Measurements from ENCODE around the gene ZNF429. TPM values are rescaled to one million over a fixed set of nuclear protein-coding genes. Genes with fewer than 3 reads are reported as not detected.
"Not testable (repeated sequence)": the region's sequence is repeated elsewhere in the genome, so short reads cannot be mapped to it uniquely, and the experiment has no call there.

The ZNF429 gene
- total RNA-seq, 1 donor from 2014 or later = 19.3 TPM

DNA sequence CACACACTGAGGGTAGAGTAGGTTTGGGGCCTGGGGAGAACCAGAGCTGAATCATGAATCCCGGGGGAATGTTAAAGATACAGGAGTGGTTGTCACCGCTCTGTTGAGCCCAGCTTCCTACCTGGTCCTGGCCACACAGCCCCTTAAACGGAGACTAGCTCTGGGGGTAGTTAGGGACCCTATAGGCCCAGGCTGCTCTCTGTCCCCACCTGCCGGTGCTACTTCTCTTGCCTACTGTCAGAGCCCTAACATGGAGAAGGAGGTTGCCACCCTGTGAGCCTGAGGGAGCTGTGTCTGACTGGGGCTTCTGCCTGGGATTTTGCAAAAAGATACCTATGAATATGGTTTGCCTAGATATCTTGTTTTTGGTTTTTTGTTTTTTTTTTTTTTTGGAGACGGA is 36.6 kb upstream of the ZNF429 start:
- Histone ChIP-seq H3K4me3 (no peak overlapping the region), H3K9me3 (no peaks in the 10 kb centered on the region), H3K4me1 (no peaks in the 10 kb centered on the region), H3K27me3 (ENCODE audit: low read depth) (peaks cover 6% of the 10 kb centered on the region), H3K36me3 (no peaks in the 10 kb centered on the region), H3K27ac (no peak overlapping the region)
- TF ChIP-seq, protein P1, sequence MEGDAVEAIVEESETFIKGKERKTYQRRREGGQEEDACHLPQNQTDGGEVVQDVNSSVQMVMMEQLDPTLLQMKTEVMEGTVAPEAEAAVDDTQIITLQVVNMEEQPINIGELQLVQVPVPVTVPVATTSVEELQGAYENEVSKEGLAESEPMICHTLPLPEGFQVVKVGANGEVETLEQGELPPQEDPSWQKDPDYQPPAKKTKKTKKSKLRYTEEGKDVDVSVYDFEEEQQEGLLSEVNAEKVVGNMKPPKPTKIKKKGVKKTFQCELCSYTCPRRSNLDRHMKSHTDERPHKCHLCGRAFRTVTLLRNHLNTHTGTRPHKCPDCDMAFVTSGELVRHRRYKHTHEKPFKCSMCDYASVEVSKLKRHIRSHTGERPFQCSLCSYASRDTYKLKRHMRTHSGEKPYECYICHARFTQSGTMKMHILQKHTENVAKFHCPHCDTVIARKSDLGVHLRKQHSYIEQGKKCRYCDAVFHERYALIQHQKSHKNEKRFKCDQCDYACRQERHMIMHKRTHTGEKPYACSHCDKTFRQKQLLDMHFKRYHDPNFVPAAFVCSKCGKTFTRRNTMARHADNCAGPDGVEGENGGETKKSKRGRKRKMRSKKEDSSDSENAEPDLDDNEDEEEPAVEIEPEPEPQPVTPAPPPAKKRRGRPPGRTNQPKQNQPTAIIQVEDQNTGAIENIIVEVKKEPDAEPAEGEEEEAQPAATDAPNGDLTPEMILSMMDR (IDR thresholded peaks at IDR 0.05) = peak; percentile 14
- ATAC-seq = no peak
- intact Hi-C loops (cut with DNase I) = no loop called here
- DNase-seq = no peak

DNA sequence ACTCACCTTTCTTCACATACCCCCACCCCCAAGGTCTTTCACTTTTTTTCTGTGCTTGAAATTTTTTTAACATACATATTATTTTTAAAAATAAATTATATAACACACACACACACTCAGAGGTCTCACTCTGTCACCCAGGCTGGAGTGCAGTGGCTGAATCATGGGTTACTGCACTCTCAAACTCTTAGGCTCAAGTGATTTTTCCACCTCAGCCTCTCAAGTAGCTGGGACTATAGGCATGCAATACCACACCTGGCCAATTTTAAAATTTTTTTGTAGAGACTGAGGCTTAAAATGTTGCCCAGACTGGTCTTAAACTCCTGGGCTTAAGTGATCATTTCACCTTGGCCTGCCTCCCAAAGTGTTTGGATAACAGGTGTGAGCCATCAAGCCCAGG is 32.9 kb upstream of the ZNF429 start:
- Histone ChIP-seq H3K4me1 (peaks cover 10% of the 10 kb centered on the region), H3K9me3 (no peaks in the 10 kb centered on the region), H3K36me3 (no peaks in the 10 kb centered on the region), H3K27ac (no peak overlapping the region), H3K4me3 (no peak overlapping the region), H3K27me3 (ENCODE audit: low read depth) (peaks cover 12% of the 10 kb centered on the region)
- TF ChIP-seq, protein P1 (IDR thresholded peaks at IDR 0.05) = no peak
- no peak for DNase-seq
- intact Hi-C loops (cut with DNase I) = no loop called here
- peak; percentile 55 to 57 for ATAC-seq

DNA sequence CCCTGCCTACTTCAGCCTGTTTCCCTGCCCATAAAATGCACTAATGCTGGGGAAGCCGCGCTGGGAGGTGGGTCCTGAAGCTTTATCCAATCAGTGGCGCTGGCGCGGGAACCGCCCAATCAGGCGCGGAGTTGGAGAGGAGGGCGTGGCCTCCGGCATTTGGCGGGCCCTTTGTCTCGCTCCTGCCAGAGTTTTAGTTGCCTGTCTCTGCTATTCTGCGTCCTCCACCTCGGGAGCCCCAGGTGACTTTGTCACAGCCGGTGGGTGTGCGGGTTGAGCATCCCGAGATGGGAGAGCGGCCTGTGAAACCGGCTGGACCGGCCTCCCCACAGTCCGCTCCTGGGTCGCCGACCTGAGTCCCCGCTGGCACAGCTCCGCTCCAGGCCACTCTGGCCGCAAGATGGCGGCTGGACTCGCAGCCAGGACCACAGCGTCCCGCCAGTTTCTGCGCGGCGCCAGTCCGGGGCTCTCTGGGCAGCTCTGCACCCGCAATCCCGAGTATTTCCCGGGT is 30.7 kb upstream of the ZNF429 start:
- peaks cover 10% of the 10 kb centered on the region for H3K4me1 ChIP-seq
- intact Hi-C loops (cut with DNase I) = no loop called here
- ATAC-seq (peak; percentile 94 to 95), DNase-seq (peak; percentile 81)
- no peaks in the 10 kb centered on the region for H3K9me3 ChIP-seq
- H3K4me3 ChIP-seq = peak overlapping the region; percentile 60
- H3K27ac ChIP-seq = no peak overlapping the region
- H3K27me3 ChIP-seq (ENCODE audit: low read depth) = peaks cover 12% of the 10 kb centered on the region
- no peaks in the 10 kb centered on the region for H3K36me3 ChIP-seq
- TF ChIP-seq, protein P1 (IDR thresholded peaks at IDR 0.05) = no peak

DNA sequence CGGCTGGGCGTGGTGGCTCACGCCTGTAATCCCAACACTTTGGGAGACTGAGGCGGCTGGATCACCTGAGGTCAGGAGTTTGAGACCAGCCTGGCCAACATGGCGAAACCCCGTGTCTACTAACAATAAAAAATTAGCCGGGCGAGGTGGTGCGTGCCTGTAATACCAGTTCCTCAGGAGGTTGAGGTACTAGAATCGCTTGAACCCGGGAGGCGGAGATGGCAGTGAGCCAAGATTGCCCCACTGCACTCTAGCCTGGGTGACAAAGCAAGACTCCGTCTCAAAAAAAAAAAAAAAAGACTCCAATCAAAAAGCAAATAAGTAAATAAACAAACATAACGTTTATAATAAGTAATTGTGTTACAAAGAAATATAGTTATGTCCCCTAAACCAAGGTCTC is 23.0 kb upstream of the ZNF429 start:
- H3K27me3 ChIP-seq (ENCODE audit: low read depth); H3K27ac ChIP-seq; DNase-seq; H3K36me3 ChIP-seq; H3K4me3 ChIP-seq; H3K4me1 ChIP-seq; intact Hi-C loops (cut with DNase I); H3K9me3 ChIP-seq; ATAC-seq: not testable (repeated sequence)

DNA sequence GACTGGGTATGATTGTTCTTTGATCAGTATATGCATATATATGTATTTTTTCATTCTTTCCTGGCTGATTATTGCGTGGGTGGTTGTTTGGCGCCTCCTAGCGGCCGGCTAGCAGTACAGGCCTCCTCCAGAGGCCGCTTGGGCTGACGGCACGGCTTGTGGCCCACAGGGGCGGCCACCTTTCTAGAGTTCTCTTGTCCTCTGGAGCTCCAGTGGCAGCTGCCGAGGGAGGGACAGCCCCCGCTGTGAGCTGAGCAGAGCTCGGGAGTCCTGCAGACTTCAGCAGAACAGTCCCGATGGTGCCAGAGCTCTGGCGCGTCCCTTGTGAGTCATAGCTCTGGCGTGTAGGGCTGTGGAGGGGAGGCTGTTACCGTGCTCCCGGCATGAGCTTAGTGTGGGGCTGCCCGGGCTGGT is 22.5 kb upstream of the ZNF429 start:
- Histone ChIP-seq H3K27me3 (ENCODE audit: low read depth) (no peaks in the 10 kb centered on the region), H3K36me3 (no peaks in the 10 kb centered on the region), H3K9me3 (no peaks in the 10 kb centered on the region), H3K4me1 (no peaks in the 10 kb centered on the region), H3K27ac (no peak overlapping the region), H3K4me3 (peak overlapping the region; percentile 27)
- ATAC-seq = peak; percentile 81 to 90
- peak; percentile 68 for DNase-seq
- TF ChIP-seq, protein P1 (IDR thresholded peaks at IDR 0.05) = peak; percentile 93
- intact Hi-C loops (cut with DNase I) = no loop called here

DNA sequence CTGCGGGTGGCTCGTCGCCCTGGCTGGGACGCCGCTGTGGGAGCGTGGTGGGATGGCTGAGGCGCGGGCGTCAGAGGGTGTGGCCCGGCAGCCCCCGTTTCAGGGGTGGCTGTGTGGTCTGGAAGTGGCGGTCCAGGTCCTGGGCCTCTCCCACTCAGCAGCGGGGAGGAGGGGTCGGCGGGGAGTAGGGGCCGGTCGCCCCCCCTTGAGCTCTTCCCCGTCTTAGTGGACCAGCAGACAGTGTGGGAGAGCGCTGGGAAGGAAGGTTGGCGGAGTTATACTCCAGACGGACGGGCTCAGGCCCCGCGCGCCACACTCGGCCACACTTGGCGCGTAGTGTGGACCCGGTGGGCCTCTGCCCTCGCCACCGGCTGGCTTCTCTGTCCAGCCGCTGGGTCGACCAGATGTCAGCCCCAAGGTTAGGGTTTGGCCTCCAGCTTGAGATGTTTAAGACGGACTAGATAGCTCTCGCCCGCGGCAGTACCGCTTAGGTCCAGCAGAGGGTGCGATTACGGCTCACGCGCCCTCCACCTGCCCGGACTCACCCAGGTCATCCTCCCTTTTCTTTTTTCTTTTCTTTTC is 21.7 kb upstream of the ZNF429 start:
- Histone ChIP-seq H3K36me3 (no peaks in the 10 kb centered on the region), H3K27ac (no peak overlapping the region), H3K9me3 (no peaks in the 10 kb centered on the region), H3K27me3 (ENCODE audit: low read depth) (no peaks in the 10 kb centered on the region), H3K4me3 (peak overlapping the region; percentile 27), H3K4me1 (no peaks in the 10 kb centered on the region)
- TF ChIP-seq, protein P1 (IDR thresholded peaks at IDR 0.05) = peak; percentile 72
- ATAC-seq (peak; percentile 69 to 83), DNase-seq (peak; percentile 76)
- intact Hi-C loops (cut with DNase I) = no loop called here

Data from lower lobe of right lung (tissue), 2 donors.